ENCODE measurements around the gene PAX6. TPM values are rescaled to one million over a fixed set of nuclear protein-coding genes. Genes with fewer than 3 reads are reported as not detected.

Gene PAX6
- total and polyA plus RNA-seq, 2 of the 4 experiments (the other 2 are of a cell fraction), result not detected

DNA sequence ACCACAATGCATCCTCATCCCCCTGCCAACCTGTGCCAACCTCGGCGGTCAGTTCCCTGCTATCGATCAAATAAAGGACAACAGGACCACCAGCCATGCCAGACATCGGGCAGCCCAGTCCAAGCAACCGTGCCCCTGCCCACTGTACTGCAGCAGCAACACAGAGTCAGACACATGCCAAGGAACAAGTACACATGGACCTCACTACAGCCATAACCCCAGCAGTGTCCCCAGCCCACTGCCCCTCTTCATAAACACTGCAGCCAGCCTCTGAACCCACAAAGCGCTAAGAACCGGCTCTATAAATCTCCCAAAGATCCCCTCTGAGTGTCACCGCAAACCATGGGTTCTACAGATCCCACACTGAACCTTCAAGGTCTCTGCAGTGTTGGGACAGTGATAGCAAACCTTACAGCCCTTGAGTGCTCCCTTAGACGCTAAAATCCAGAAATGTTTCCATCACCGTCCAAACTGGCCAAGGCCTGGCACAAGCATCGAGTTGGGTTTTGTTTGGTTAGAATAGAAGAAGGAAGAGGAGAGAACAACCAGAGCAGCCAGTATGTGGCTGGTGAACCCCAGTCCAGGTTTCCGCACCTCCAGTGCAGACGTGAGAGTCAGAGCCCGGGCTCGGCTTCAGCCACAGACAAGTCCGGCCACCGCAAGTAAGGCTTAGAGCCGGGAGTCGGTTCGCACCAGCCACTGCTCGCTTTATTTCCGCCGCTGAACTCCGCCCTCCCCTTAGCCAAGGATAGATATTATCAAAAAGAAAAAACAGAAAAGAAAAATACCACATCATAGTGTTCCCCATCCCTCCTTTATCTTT, 7.9 kb downstream of the PAX6 start:
- BruUV-seq (replicated peaks), result no TSS peak
- TF ChIP-seq, protein P1, sequence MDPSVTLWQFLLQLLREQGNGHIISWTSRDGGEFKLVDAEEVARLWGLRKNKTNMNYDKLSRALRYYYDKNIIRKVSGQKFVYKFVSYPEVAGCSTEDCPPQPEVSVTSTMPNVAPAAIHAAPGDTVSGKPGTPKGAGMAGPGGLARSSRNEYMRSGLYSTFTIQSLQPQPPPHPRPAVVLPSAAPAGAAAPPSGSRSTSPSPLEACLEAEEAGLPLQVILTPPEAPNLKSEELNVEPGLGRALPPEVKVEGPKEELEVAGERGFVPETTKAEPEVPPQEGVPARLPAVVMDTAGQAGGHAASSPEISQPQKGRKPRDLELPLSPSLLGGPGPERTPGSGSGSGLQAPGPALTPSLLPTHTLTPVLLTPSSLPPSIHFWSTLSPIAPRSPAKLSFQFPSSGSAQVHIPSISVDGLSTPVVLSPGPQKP (IDR thresholded peaks at IDR 0.05; ENCODE audit: borderline replicate concordance, low read depth, low read length), result no peak
- TF ChIP-seq POLR2A (IDR thresholded peaks at IDR 0.05; ENCODE audit: low read depth, low read length) (no peak), RCOR1 (IDR thresholded peaks at IDR 0.05; ENCODE audit: insufficient replicate concordance, low read length) (no peak), MAZ (IDR thresholded peaks at IDR 0.05; ENCODE audit: borderline replicate concordance, low read depth, low read length) (no peak), CHD1 (IDR thresholded peaks at IDR 0.05; ENCODE audit: low read depth, low read length) (no peak), BHLHE40 (IDR thresholded peaks at IDR 0.05; ENCODE audit: low read depth, low read length) (no peak), SMC3 (IDR thresholded peaks at IDR 0.05; ENCODE audit: low read depth, low read length) (no peak), FOS (IDR thresholded peaks at IDR 0.05; ENCODE audit: low read depth, low read length) (no peak), MAFK (IDR thresholded peaks at IDR 0.05; ENCODE audit: low read depth, low read length) (no peak), RFX5 (IDR thresholded peaks at IDR 0.05; ENCODE audit: low read depth, low read length) (no peak), MXI1 (IDR thresholded peaks at IDR 0.05; ENCODE audit: borderline replicate concordance, low read depth, low read length) (no peak), CEBPB (IDR thresholded peaks at IDR 0.05; ENCODE audit: low read depth, low read length) (no peak), NFE2L2 (IDR thresholded peaks at IDR 0.05; ENCODE audit: low read depth, low read length) (no peak), RAD21 (IDR thresholded peaks at IDR 0.05; ENCODE audit: low read length) (no peak)
- TF ChIP-seq, protein P2, sequence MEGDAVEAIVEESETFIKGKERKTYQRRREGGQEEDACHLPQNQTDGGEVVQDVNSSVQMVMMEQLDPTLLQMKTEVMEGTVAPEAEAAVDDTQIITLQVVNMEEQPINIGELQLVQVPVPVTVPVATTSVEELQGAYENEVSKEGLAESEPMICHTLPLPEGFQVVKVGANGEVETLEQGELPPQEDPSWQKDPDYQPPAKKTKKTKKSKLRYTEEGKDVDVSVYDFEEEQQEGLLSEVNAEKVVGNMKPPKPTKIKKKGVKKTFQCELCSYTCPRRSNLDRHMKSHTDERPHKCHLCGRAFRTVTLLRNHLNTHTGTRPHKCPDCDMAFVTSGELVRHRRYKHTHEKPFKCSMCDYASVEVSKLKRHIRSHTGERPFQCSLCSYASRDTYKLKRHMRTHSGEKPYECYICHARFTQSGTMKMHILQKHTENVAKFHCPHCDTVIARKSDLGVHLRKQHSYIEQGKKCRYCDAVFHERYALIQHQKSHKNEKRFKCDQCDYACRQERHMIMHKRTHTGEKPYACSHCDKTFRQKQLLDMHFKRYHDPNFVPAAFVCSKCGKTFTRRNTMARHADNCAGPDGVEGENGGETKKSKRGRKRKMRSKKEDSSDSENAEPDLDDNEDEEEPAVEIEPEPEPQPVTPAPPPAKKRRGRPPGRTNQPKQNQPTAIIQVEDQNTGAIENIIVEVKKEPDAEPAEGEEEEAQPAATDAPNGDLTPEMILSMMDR (conservative IDR thresholded peaks at IDR 0.05; ENCODE audit: low read depth, low read length), result no peak

More for the DNA sequence above, 7.9 kb downstream of the PAX6 start:
- CTCF ChIA-PET, result no interaction called here
- H4K5ac ChIP-seq (ENCODE audit: low read depth, low read length), result no peak overlapping the region
- no peak for ATAC-seq (ENCODE audit: low read depth)
- H3K23ac ChIP-seq (ENCODE audit: low read depth, low read length), result no peak overlapping the region
- H3K4me1 ChIP-seq (ENCODE audit: control insufficient read depth, insufficient read depth, low read length), result peaks cover 3% of the 10 kb centered on the region; the same call in 1 of the 2 replicates
- no peak overlapping the region for H3K14ac ChIP-seq (replicated peaks; ENCODE audit: low read depth, low read length)
- dilution Hi-C loops (cut with HindIII; ENCODE audit: low sequenced_read_pairs, unreplicated experiment) (no loop called here), intact Hi-C loops (cut with micrococcal nuclease) (no loop called here), in situ Hi-C loops (cut with MboI; ENCODE audit: low sequenced_read_pairs) (no loop called here)
- no peak overlapping the region for H3K4ac ChIP-seq (ENCODE audit: low read depth, low read length)
- H4K20me1 ChIP-seq (ENCODE audit: insufficient read depth, low read length), result no peaks in the 10 kb centered on the region; the same call in 1 of the 2 replicates
- H2BK5ac ChIP-seq (ENCODE audit: low read depth, low read length, poor library complexity, severe bottlenecking), result no peak overlapping the region
- H3K9ac ChIP-seq (ENCODE audit: low read depth, low read length), result no peak overlapping the region
- no peak overlapping the region for H2AK5ac ChIP-seq (ENCODE audit: low read depth, low read length)
- H3K4me3 ChIP-seq (ENCODE audit: insufficient read depth, low read depth, low read length), result no peak overlapping the region
- no peak overlapping the region for H2BK20ac ChIP-seq (ENCODE audit: low read depth, low read length)
- WGBS, 2 experiments (ENCODE audit: extremely low coverage in 2 of 2, insufficient read length in 1 of 2), result 8% methylated on average over 9 of the region's 24 CpGs; no CpG with 5 or more reads in 1 of the 2 experiments
- no peak overlapping the region for H3K27ac ChIP-seq (ENCODE audit: insufficient read depth, low read length)
- DNase-seq, result no peak
- POLR2A ChIA-PET (ENCODE audit: unreplicated experiment), result no interaction called here
- H3K27me3 ChIP-seq (ENCODE audit: control insufficient read depth, insufficient read depth, low read length), result peaks cover 95% of the 10 kb centered on the region
- H2AFZ ChIP-seq (replicated peaks; ENCODE audit: low read length, poor library complexity), result no peak overlapping the region
- no peak overlapping the region for H4K8ac ChIP-seq (ENCODE audit: low read depth in 2 of 2, low read length in 2 of 2)
- no peak overlapping the region for H2AK9ac ChIP-seq (replicated peaks; ENCODE audit: low read depth, low read length, poor library complexity)
- H4K91ac ChIP-seq (ENCODE audit: insufficient read depth, low read depth, low read length), result no peak overlapping the region
- no peaks in the 10 kb centered on the region for H3K36me3 ChIP-seq (ENCODE audit: control insufficient read depth, insufficient read depth, low read length)
- H3K18ac ChIP-seq (ENCODE audit: low read depth, low read length), result no peak overlapping the region
- H3K9me1 ChIP-seq (ENCODE audit: insufficient read depth, low read length), result peaks cover 4% of the 10 kb centered on the region; the same call in 1 of the 2 replicates
- no peak overlapping the region for H2BK15ac ChIP-seq (ENCODE audit: low read depth, low read length)
- no peak overlapping the region for H3K4me2 ChIP-seq (ENCODE audit: low read depth, low read length)
- H3K9me3 ChIP-seq (ENCODE audit: control insufficient read depth, insufficient read depth, low read length), result peaks cover 43% of the 10 kb centered on the region
- H2BK120ac ChIP-seq (ENCODE audit: low read depth, low read length), result no peak overlapping the region
- H3K56ac ChIP-seq (ENCODE audit: extremely low read depth, insufficient read depth, low read length), result no peak overlapping the region
- H3K79me1 ChIP-seq (ENCODE audit: low read depth in 1 of 2, low read length in 2 of 2), result no peaks in the 10 kb centered on the region

Measured in IMR-90 (cell line).